PFSK-1 (cell line): ENCODE data around the gene CD247.

ENCODE experiments used
- POLR2AphosphoS5 ChIP-seq: IDR thresholded peaks from 2 replicates; pipeline ENCODE4 v1.6.1; 2012; ENCODE audit warnings: low read depth, mild to moderate bottlenecking, control low read depth, low read length, moderate library complexity
- SIN3A ChIP-seq: IDR thresholded peaks from 2 replicates; pipeline ENCODE4 v1.6.1; 2012; ENCODE audit warnings: mild to moderate bottlenecking, low read length, moderate library complexity, borderline replicate concordance; ENCODE audit not compliant: insufficient read depth

- no peak for TF ChIP-seq POLR2AphosphoS5
- no peak for TF ChIP-seq SIN3A
Observed at GRCh38 chr1:167471568-167471967, 46.8 kb downstream of the CD247 start.
